ENCODE results near the gene KANSL1.

The KANSL1 gene

GRCh38 chr17:46000757-46001156, 192.5 kb downstream of the KANSL1 start:
- DNase-seq (ENCODE audit: low spot score): no peak

GRCh38 chr17:46000292-46000691, 192.9 kb downstream of the KANSL1 start:
- no peak for DNase-seq (ENCODE audit: low spot score)

- no peak for DNase-seq (ENCODE audit: low spot score)
These were observed 193.3 kb downstream of the KANSL1 start for GRCh38 chr17:45999900-46000290.

- no peak for DNase-seq (ENCODE audit: low spot score)
These were observed 194.0 kb downstream of the KANSL1 start, which contains the start of gene STH for GRCh38 chr17:45998987-45999899. Gene STH (plus strand): TSS chr17:45999250. CDS start chr17:45999280, 30 bp downstream.

- DNase-seq (ENCODE audit: low spot score): no peak
These were observed 195.6 kb downstream of the KANSL1 start for GRCh38 chr17:45997624-45998023.

GRCh38 chr17:45997166-45997565, 196.1 kb downstream of the KANSL1 start:
- no peak for DNase-seq (ENCODE audit: low spot score)

GRCh38 chr17:45996282-45996937, 196.8 kb downstream of the KANSL1 start:
- no peak for DNase-seq (ENCODE audit: low spot score)

GRCh38 chr17:45995627-45996270, 197.5 kb downstream of the KANSL1 start:
- DNase-seq (ENCODE audit: low spot score): no peak

- no peak for DNase-seq (ENCODE audit: low spot score)
These were observed 198.2 kb downstream of the KANSL1 start for GRCh38 chr17:45994987-45995386.

- DNase-seq (ENCODE audit: low spot score): no peak
These were observed 199.1 kb downstream of the KANSL1 start for GRCh38 chr17:45993962-45994627.

- no peak for DNase-seq (ENCODE audit: low spot score)
These were observed 200.3 kb downstream of the KANSL1 start for GRCh38 chr17:45992904-45993303.

- no peak for DNase-seq (ENCODE audit: low spot score)
These were observed 201.1 kb downstream of the KANSL1 start for GRCh38 chr17:45992175-45992574.

GRCh38 chr17:45991341-45991740, 201.9 kb downstream of the KANSL1 start:
- no peak for DNase-seq (ENCODE audit: low spot score)

- no peak for DNase-seq (ENCODE audit: low spot score)
These were observed 202.3 kb downstream of the KANSL1 start for GRCh38 chr17:45990886-45991285.

GRCh38 chr17:45989759-45990158, 203.5 kb downstream of the KANSL1 start:
- no peak for DNase-seq (ENCODE audit: low spot score)

GRCh38 chr17:45987706-45988105, 205.5 kb downstream of the KANSL1 start:
- DNase-seq (ENCODE audit: low spot score): no peak

- no peak for DNase-seq (ENCODE audit: low spot score)
These were observed 207.2 kb downstream of the KANSL1 start for GRCh38 chr17:45986056-45986455.

GRCh38 chr17:45985447-45985846, 207.8 kb downstream of the KANSL1 start:
- DNase-seq (ENCODE audit: low spot score): no peak

GRCh38 chr17:45984368-45984767, 208.9 kb downstream of the KANSL1 start:
- DNase-seq (ENCODE audit: low spot score): no peak

- no peak for DNase-seq (ENCODE audit: low spot score)
These were observed 209.5 kb downstream of the KANSL1 start for GRCh38 chr17:45983614-45984310.

- no peak for DNase-seq (ENCODE audit: low spot score)
These were observed 210.2 kb downstream of the KANSL1 start for GRCh38 chr17:45982791-45983613.
